ENCODE results near the gene FLG.

DNA sequence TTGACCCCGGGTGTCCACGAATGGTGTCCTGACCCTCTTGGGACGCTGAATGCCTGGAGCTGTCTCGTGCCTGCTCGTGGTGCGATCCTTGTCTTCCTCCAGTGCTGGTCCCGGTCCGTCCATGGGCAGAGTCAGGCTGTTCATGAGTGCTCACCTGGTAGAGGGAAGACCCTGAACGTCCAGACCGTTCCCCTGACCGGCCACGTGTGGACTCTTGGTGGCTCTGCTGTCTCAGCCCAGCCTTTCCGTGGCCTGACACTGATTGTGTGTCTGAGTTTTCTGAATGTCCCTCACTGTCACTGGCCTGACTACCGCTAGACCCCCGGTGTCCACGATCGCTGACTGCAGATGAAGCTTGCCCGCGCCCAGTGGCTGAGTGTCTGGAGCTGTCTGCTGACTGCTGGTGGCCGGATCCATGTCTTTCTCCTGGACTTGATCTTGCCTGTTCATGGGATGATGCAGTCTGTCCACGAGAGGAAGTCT is 11.7 kb downstream of the FLG start:
- TF ChIP-seq CTCF (IDR thresholded peaks at IDR 0.05; ENCODE audit: low read length) (no peak), EZH2phosphoT487 (IDR thresholded peaks at IDR 0.05; ENCODE audit: low read length) (no peak), EZH2 (optimal IDR thresholded peaks at IDR 0.05; ENCODE audit: low read depth, low read length) (no peak)
